Tibial nerve (tissue), 3 donors: ENCODE results near the gene ARHGAP25.

Experiments used
- POLR2A ChIP-seq, 2 donors: fragments of 450-650 bp; IDR thresholded peaks; one replicate each; pipeline ENCODE4 v1.6.1; 2017; ENCODE audit warnings: antibody characterized with exemption in 2 of 2, mild to moderate bottlenecking in 2 of 2, moderate library complexity in 2 of 2
- TF ChIP-seq, protein P1 (sequence below), 5 experiments: fragments of 200-600 bp in 3 of 5; fragments of 450-650 bp in 2 of 5; sonication (generic) in 3 of 5; IDR thresholded peaks; one replicate each; pipeline ENCODE4 v1.5.1; 2016 to 2019; ENCODE audit warnings: antibody characterized with exemption in 5 of 5, mild to moderate bottlenecking in 3 of 5, moderate library complexity in 2 of 5

DNA sequence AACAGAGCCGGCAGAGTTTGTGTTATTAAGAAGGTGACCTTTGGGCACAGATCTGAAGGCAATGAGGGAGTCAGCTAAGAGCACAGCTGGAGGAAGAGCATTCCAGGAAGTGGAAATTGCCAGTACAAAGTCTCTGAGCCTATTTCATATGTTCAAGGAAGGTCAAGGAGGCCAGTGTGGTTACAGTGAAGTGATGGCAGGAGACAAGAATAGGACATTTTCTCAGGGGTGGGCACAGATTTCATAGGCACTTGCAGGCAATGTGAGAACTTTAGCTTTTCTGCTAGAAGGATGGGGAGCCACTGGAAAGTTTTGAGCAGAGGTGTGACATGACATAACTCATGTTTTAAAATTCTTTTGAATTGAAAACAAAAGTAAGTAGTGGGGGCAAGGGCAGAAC, 50.3 kb downstream of the ARHGAP25 start:
- TF ChIP-seq, protein P1, sequence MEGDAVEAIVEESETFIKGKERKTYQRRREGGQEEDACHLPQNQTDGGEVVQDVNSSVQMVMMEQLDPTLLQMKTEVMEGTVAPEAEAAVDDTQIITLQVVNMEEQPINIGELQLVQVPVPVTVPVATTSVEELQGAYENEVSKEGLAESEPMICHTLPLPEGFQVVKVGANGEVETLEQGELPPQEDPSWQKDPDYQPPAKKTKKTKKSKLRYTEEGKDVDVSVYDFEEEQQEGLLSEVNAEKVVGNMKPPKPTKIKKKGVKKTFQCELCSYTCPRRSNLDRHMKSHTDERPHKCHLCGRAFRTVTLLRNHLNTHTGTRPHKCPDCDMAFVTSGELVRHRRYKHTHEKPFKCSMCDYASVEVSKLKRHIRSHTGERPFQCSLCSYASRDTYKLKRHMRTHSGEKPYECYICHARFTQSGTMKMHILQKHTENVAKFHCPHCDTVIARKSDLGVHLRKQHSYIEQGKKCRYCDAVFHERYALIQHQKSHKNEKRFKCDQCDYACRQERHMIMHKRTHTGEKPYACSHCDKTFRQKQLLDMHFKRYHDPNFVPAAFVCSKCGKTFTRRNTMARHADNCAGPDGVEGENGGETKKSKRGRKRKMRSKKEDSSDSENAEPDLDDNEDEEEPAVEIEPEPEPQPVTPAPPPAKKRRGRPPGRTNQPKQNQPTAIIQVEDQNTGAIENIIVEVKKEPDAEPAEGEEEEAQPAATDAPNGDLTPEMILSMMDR (IDR thresholded peaks at IDR 0.05), result no peak
- TF ChIP-seq POLR2A (IDR thresholded peaks at IDR 0.05), result no peak
